GM19328 (cell line): ENCODE results near the gene SCIMP.
"Not testable (repeated sequence)": the region's sequence is repeated elsewhere in the genome, so short reads cannot be mapped to it uniquely, and the experiment has no call there.

Experiments
- ATAC-seq: cut with Tn5 transposase; IDR thresholded peaks from one replicate; pipeline ENCODE4 v1.9.1; 2021; ENCODE audit warnings: mild to moderate bottlenecking, moderate library complexity; ENCODE audit not compliant: unreplicated experiment

Gene SCIMP

GRCh38 chr17:5238333-5238732 lies 3.7 kb upstream of the SCIMP start:
- ATAC-seq, result no peak

GRCh38 chr17:5237541-5238016 lies 2.9 kb upstream of the SCIMP start:
- ATAC-seq, result no peak

- no peak for ATAC-seq
Measured at GRCh38 chr17:5236938-5237540, 2.4 kb upstream of the SCIMP start.

GRCh38 chr17:5233492-5233891 lies 1.2 kb downstream of the SCIMP start:
- not testable (repeated sequence) for ATAC-seq

- no peak for ATAC-seq
Measured at GRCh38 chr17:5226940-5227878, 7.5 kb downstream of the SCIMP start.

GRCh38 chr17:5225668-5226457 lies 8.8 kb downstream of the SCIMP start:
- no peak for ATAC-seq

- not testable (repeated sequence) for ATAC-seq
Measured at GRCh38 chr17:5221912-5222311, 12.7 kb downstream of the SCIMP start.

GRCh38 chr17:5220074-5220473 lies 14.6 kb downstream of the SCIMP start:
- no peak for ATAC-seq

GRCh38 chr17:5219536-5219935 lies 15.1 kb downstream of the SCIMP start:
- ATAC-seq, result no peak

- not testable (repeated sequence) for ATAC-seq
Measured at GRCh38 chr17:5217562-5217961, 17.1 kb downstream of the SCIMP start.

GRCh38 chr17:5211458-5211857 lies 23.2 kb downstream of the SCIMP start:
- ATAC-seq, result no peak

- no peak for ATAC-seq
Measured at GRCh38 chr17:5210614-5211252, 23.9 kb downstream of the SCIMP start.

- ATAC-seq, result no peak
Measured at GRCh38 chr17:5210091-5210490, 24.6 kb downstream of the SCIMP start.

GRCh38 chr17:5209396-5209795 lies 25.3 kb downstream of the SCIMP start:
- ATAC-seq, result no peak

GRCh38 chr17:5203908-5204294 lies 30.8 kb downstream of the SCIMP start:
- ATAC-seq, result no peak

GRCh38 chr17:5203178-5203907 lies 31.3 kb downstream of the SCIMP start:
- ATAC-seq, result no peak

- ATAC-seq, result no peak
Measured at GRCh38 chr17:5201011-5201410, 33.6 kb downstream of the SCIMP start.

GRCh38 chr17:5200360-5200759 lies 34.3 kb downstream of the SCIMP start:
- ATAC-seq, result no peak

GRCh38 chr17:5198472-5198871 lies 36.2 kb downstream of the SCIMP start:
- ATAC-seq, result no peak

- ATAC-seq, result no peak
Measured at GRCh38 chr17:5194346-5194745, 40.3 kb downstream of the SCIMP start.
